ENCODE results near the gene B3GNT4. TPM values are rescaled to one million over a fixed set of nuclear protein-coding genes. Genes with fewer than 3 reads are reported as not detected.
"Not testable (repeated sequence)": the region's sequence is repeated elsewhere in the genome, so short reads cannot be mapped to it uniquely, and the experiment has no call there.

B3GNT4 gene
- total RNA-seq, 2 experiments from 2014 or later = 2.6 to 2.8 TPM

GRCh38 chr12:122232691-122233090, 29.2 kb downstream of the B3GNT4 start:
- H3K27ac Mint-ChIP-seq = no peak overlapping the region
- H3K27me3 Mint-ChIP-seq = no peaks in the 10 kb centered on the region
- ChIA-PET POLR2A (interaction anchor here (1.5 kb wide), 1 partner anchor 9 kb away, joined by 3 read pairs; no protein-coding TSS in a partner anchor), CTCF (interaction anchor here (1.5 kb wide), 1 partner anchor 12 kb away, joined by 4 read pairs; no protein-coding TSS in a partner anchor)
- H3K4me3 Mint-ChIP-seq = no peak overlapping the region
- DNase-seq = no peak
- H3K9me3 Mint-ChIP-seq = no peaks in the 10 kb centered on the region
- H3K36me3 Mint-ChIP-seq (ENCODE audit: low read depth) = peaks cover 35% of the 10 kb centered on the region
- H3K4me1 Mint-ChIP-seq = peaks cover 8% of the 10 kb centered on the region

GRCh38 chr12:122235741-122236140, 32.2 kb downstream of the B3GNT4 start:
- ChIA-PET POLR2A (interaction anchor here (1.2 kb wide), 1 partner anchor 9 kb away, joined by 4 read pairs; no protein-coding TSS in a partner anchor), CTCF (no interaction called here)
- Mint-ChIP-seq H3K27me3 (no peaks in the 10 kb centered on the region), H3K4me3 (no peak overlapping the region), H3K36me3 (ENCODE audit: low read depth) (peaks cover 47% of the 10 kb centered on the region), H3K9me3 (no peaks in the 10 kb centered on the region), H3K27ac (no peak overlapping the region), H3K4me1 (peaks cover 2% of the 10 kb centered on the region)
- DNase-seq = no peak

DNA sequence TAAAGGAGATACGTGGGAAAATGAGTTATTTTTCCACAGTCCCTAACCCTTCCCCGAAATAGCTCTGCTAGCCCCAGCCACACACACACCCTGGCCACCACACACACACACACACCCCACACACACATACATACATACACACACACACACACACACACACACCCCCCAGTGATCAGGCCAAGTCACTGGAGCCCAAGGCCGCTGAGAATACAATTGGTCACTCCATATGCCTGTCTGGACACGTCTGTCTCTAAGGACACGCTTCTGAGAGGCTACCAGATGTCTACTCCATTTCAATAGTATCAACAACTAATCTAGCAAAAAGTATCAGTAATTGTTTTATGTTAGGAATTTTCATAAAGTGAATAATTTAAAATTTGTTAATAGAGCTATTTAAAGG, 35.4 kb downstream of the B3GNT4 start:
- POLR2A ChIA-PET = interaction anchor here (0.5 kb wide), 1 partner anchor 343 kb away, joined by 3 read pairs; no protein-coding TSS in a partner anchor
- no peak overlapping the region for H3K4me3 Mint-ChIP-seq
- no peak overlapping the region for H3K27ac Mint-ChIP-seq
- CTCF ChIA-PET = interaction anchor here (0.6 kb wide), 1 partner anchor 20 kb away, joined by 3 read pairs; no protein-coding TSS in a partner anchor
- H3K36me3 Mint-ChIP-seq (ENCODE audit: low read depth) = peaks cover 36% of the 10 kb centered on the region
- H3K4me1 Mint-ChIP-seq = peaks cover 13% of the 10 kb centered on the region
- H3K27me3 Mint-ChIP-seq = no peaks in the 10 kb centered on the region
- no peaks in the 10 kb centered on the region for H3K9me3 Mint-ChIP-seq
- DNase-seq = no peak

- peak overlapping the region; percentile 96 for H3K27ac Mint-ChIP-seq
- no peaks in the 10 kb centered on the region for H3K27me3 Mint-ChIP-seq
- POLR2A ChIA-PET = interaction anchor here (0.8 to 3.7 kb wide), 12 partner anchors 8 to 1358 kb away, joined by 3 to 86 read pairs (median 4); partner anchors contain the start of genes DDX55, DIABLO, KNTC1 and RSRC2
- peak; percentile 39 for DNase-seq
- peak overlapping the region; percentile 70 for H3K4me3 Mint-ChIP-seq
- H3K4me1 Mint-ChIP-seq = peaks cover 31% of the 10 kb centered on the region
- CTCF ChIA-PET = interaction anchor here (1.4 to 2.3 kb wide), 4 partner anchors 18 to 449 kb away, joined by 4 to 20 read pairs (median 9); partner anchors contain the start of genes CFAP251 and DIABLO
- H3K36me3 Mint-ChIP-seq (ENCODE audit: low read depth) = peaks cover 24% of the 10 kb centered on the region
- H3K9me3 Mint-ChIP-seq = no peaks in the 10 kb centered on the region
Observed at GRCh38 chr12:122243965-122244364, 40.5 kb downstream of the B3GNT4 start.

DNA sequence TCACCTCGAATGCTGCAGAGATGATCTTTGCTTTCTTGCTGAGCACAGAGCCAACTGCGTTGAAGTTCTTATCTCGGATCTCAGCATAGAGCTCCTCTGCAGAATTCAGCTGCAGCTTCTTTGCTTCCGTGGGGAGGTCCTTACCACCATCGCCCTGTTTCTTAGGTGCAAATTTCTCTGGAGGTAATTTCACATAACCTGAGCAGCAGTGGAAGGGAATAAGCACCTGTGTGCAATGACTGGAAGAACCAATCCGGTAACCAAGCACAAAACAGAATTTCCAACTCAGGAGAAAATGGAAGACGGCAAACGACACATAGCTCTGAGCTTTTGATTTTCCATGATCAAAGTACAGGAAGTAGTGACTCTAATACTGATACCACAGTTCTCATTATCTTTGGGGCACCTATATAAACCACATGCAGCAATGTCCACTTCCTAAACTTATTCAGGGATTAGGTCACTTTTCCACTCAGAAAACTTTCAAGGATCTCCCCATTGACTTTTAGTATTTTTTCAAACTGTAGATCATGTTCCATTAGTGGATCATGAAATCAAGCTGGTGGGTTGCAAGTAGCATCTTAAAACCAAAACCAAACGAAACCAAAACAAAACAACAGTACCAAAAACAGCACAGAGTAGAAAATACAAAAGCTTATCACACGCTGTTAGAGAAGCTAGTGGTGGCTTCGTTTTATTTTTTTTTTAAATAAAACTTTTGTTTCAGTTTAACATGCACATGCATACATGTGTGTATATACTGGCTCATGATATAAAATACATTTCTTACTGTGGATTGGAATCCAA, 41.3 kb downstream of the B3GNT4 start:
- Mint-ChIP-seq H3K9me3 (no peaks in the 10 kb centered on the region), H3K36me3 (ENCODE audit: low read depth) (peaks cover 30% of the 10 kb centered on the region), H3K4me3 (peak overlapping the region; percentile 70), H3K4me1 (peaks cover 31% of the 10 kb centered on the region), H3K27ac (peak overlapping the region; percentile 96), H3K27me3 (no peaks in the 10 kb centered on the region)
- POLR2A ChIA-PET = interaction anchor here (0.7 to 3.7 kb wide), 18 partner anchors 8 to 1357 kb away, joined by 3 to 86 read pairs (median 4); partner anchors contain the start of genes DDX55, DIABLO, KNTC1 and RSRC2
- peak; percentile 49 for DNase-seq
- CTCF ChIA-PET = interaction anchor here (0.8 to 2.3 kb wide), 10 partner anchors 11 to 450 kb away, joined by 3 to 20 read pairs (median 4); partner anchors contain the start of genes CFAP251 and DIABLO

DNA sequence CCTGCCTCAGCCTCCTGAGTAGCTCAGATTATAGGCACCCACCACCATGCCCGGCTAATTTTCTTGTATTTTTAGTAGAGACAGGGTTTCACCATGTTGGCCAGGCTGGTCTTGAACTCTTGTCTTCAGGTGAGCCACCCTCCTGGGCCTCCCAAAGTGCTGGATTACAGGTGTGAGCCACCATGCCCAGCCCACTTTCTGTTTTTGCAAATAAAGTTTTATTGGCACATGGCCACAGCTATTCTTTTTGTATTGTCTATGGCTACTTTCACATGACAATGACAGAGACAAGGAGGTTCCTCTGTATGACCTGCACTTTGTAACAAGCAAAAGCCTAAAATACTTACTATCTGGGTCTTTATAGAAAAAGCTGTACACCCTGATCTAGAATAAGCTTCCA, 42.0 kb downstream of the B3GNT4 start:
- Mint-ChIP-seq H3K36me3 (ENCODE audit: low read depth) (peaks cover 27% of the 10 kb centered on the region), H3K27me3 (no peaks in the 10 kb centered on the region), H3K27ac (peak overlapping the region; percentile 96), H3K4me3 (peak overlapping the region; percentile 70), H3K9me3 (no peaks in the 10 kb centered on the region), H3K4me1 (peaks cover 31% of the 10 kb centered on the region)
- ChIA-PET CTCF (interaction anchor here (1.0 to 2.3 kb wide), 3 partner anchors 12 to 91 kb away, joined by 4 to 14 read pairs (median 5); no protein-coding TSS in a partner anchor), POLR2A (interaction anchor here (0.8 to 3.7 kb wide), 12 partner anchors 12 to 1356 kb away, joined by 3 to 86 read pairs (median 4); partner anchors contain the start of genes DDX55, DIABLO, KNTC1 and RSRC2)
- no peak for DNase-seq

GRCh38 chr12:122250047-122250446, 46.5 kb downstream of the B3GNT4 start:
- CTCF ChIA-PET = interaction anchor here (2.1 kb wide), 1 partner anchor 11 kb away, joined by 5 read pairs; no protein-coding TSS in a partner anchor
- H3K9me3 Mint-ChIP-seq = no peaks in the 10 kb centered on the region
- peaks cover 6% of the 10 kb centered on the region for H3K4me1 Mint-ChIP-seq
- no peak for DNase-seq
- no peaks in the 10 kb centered on the region for H3K27me3 Mint-ChIP-seq
- POLR2A ChIA-PET = no interaction called here
- peaks cover 16% of the 10 kb centered on the region for H3K36me3 Mint-ChIP-seq (ENCODE audit: low read depth)
- no peak overlapping the region for H3K4me3 Mint-ChIP-seq
- no peak overlapping the region for H3K27ac Mint-ChIP-seq

- no peak overlapping the region for H3K27ac Mint-ChIP-seq
- H3K4me1 Mint-ChIP-seq = peaks cover 5% of the 10 kb centered on the region
- DNase-seq = no peak
- peaks cover 16% of the 10 kb centered on the region for H3K36me3 Mint-ChIP-seq (ENCODE audit: low read depth)
- ChIA-PET CTCF (interaction anchor here (2.1 kb wide), 1 partner anchor 10 kb away, joined by 5 read pairs; no protein-coding TSS in a partner anchor), POLR2A (interaction anchor here (1.0 kb wide), 1 partner anchor 15 kb away, joined by 3 read pairs; no protein-coding TSS in a partner anchor)
- H3K4me3 Mint-ChIP-seq = no peak overlapping the region
- H3K27me3 Mint-ChIP-seq = no peaks in the 10 kb centered on the region
- H3K9me3 Mint-ChIP-seq = no peaks in the 10 kb centered on the region
Observed at GRCh38 chr12:122250536-122250935, 47.0 kb downstream of the B3GNT4 start.

- H3K9me3 Mint-ChIP-seq, H3K27me3 Mint-ChIP-seq, POLR2A ChIA-PET, H3K4me1 Mint-ChIP-seq, CTCF ChIA-PET, DNase-seq, H3K4me3 Mint-ChIP-seq, H3K27ac Mint-ChIP-seq: not testable (repeated sequence)
- H3K36me3 Mint-ChIP-seq (ENCODE audit: low read depth) = peaks cover 47% of the 10 kb centered on the region
Observed at GRCh38 chr12:122258462-122258861, 55.0 kb downstream of the B3GNT4 start.

Other genes starting within 250 kb of the B3GNT4 start
- 1 to 10 TPM; 3.7 to 4.2 TPM for gene BCL7A, start 181.8 kb upstream of the B3GNT4 start, total RNA-seq
- gene MLXIP, start 125.0 kb upstream of the B3GNT4 start, total RNA-seq = 10 to 100 TPM; 26.0 to 29.6 TPM
- not detected for gene IL31, start 29.5 kb upstream of the B3GNT4 start, total RNA-seq
- under 1 TPM in 1 of 2 experiments, not detected in 1; 0.38 TPM for gene LRRC43, start 20.6 kb upstream of the B3GNT4 start, total RNA-seq
- 10 to 100 TPM; 40.8 to 41.7 TPM for gene DIABLO, start 22.3 kb downstream of the B3GNT4 start, total RNA-seq
- 10 to 100 TPM; 29.8 to 30.6 TPM for gene VPS33A, start 62.8 kb downstream of the B3GNT4 start, total RNA-seq
- 10 to 100 TPM; 65.3 to 73.4 TPM for gene CLIP1, start 219.0 kb downstream of the B3GNT4 start, total RNA-seq

Data from activated CD4-positive, alpha-beta memory T cell treated with anti-CD3 and anti-CD28 coated beads, Interleukin-2, amount 10 ng/mL, durations not matched to agents 7 days and 5 days (primary cell).